Measurements from ENCODE around the gene FAM117B.

GRCh38 chr2:202653890-202654289 lies 19.1 kb downstream of the FAM117B start:
- TF ChIP-seq CTCF (conservative IDR thresholded peaks at IDR 0.05 in 1 of 2, IDR thresholded peaks at IDR 0.05 in 1 of 2; ENCODE audit: extremely low read depth in 1 of 2, insufficient read depth in 1 of 2, low read depth in 1 of 2, low read length in 2 of 2) (no peak), EZH2 (IDR thresholded peaks at IDR 0.05; ENCODE audit: borderline replicate concordance, low read length) (no peak)
